Frontal cortex (tissue), 4 donors: ENCODE results near the gene ACOT9. TPM values are rescaled to one million over a fixed set of nuclear protein-coding genes. Genes with fewer than 3 reads are reported as not detected.
"Not testable (repeated sequence)": the region's sequence is repeated elsewhere in the genome, so short reads cannot be mapped to it uniquely, and the experiment has no call there.

Experiments
- DNase-seq, 2 donors: peaks; one replicate each; pipeline ENCODE4 v3.0.0; 2012; ENCODE audit warnings: low spot score in 2 of 2
- FAIRE-seq: peaks from 2 replicates; lab custom pipeline; 2012; peaks lifted over from hg19 to GRCh38; lab: Jason Lieb, UNC
- total RNA-seq: library from RNA; depleted of rRNA; stranded (reverse); fragments of >200 nt; gene quantifications from one replicate; pipeline ENCODE4 v1.2.3, GENCODE V29; 2014
- donor health status: control.
- donor health status: control.
- donor health status: control.

The ACOT9 gene
- total RNA-seq, 1 donor from 2014 or later: 22.0 TPM

- no peak for FAIRE-seq
Observed at GRCh38 chrX:23720117-23720677, 22.9 kb downstream of the ACOT9 start.

DNA sequence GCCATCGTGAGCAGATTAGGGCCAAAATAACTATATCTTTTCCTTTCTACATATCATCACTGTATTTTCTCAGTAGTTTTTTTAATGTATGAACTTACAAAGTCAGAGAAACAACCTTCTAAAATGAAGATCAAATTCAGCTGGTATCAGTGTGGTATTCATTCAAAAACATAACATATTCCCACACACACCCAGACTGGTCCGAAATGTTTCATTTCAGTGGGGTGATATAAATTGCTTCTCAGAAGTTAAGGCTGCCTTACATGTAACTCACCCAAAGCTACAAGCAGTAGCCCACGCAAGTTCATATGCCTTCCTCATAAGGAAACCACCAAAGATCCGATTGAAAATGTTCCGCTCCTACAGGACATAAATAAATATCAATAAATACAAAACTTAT lies 37.8 kb downstream of the ACOT9 start:
- no peak for FAIRE-seq
- DNase-seq: no peak

More at GRCh38 chrX:23720117-23720677, 22.9 kb downstream of the ACOT9 start:
- no peak for DNase-seq

DNA sequence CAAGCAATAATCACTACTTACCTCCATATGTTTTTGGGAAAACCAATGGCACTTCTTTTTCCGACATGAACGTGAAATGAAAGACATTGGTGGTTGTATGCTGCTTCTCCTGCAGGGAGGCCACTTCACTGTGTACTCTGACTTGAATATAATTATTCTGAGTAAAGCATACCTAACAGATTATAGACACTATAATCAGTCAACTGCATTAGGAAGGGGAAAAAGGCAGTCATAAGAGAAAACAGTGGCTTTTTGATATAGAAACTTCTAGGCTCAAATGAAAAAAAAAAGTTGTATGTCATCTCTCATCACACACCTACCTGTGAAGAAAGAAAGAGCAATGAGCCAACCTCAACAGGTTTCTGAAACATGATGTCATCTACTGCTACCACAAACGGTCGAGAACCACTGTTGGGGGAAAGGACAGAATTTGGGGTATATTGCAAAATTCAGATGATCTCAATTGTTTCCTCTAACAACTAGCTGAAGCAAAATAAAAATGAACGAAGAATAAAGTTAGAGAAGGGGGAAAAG lies 38.3 kb downstream of the ACOT9 start:
- FAIRE-seq (no peak), DNase-seq (no peak)

DNA sequence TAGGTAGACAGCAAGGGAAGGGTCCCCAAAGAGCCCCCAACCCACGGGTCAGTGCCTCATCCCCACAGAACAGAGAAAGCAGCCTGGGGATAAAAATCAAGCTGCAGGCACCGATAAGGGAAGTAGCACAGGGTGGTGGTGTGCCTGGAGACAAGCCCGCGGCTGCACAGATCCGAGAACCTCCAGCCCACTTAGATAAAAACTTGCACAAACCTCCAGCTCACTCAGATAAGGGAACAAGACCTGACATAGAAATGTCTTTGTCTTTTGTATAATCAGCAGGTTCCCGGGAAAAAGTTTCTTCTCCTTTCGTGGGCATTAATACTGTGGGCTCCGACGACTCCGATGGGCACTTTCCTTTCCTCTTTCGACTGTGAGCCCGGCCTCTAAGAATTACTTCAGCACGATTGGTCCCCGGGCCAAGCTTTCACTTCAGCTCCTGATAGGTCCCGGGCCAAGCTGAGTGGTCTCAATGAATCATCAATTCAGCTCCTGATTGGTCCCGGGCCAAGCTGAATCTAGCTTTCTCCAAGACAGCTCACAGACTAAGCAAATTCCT lies 43.4 kb downstream of the ACOT9 start:
- FAIRE-seq: no peak
- DNase-seq: peak in 1 of 2 donors; percentile 4

DNA sequence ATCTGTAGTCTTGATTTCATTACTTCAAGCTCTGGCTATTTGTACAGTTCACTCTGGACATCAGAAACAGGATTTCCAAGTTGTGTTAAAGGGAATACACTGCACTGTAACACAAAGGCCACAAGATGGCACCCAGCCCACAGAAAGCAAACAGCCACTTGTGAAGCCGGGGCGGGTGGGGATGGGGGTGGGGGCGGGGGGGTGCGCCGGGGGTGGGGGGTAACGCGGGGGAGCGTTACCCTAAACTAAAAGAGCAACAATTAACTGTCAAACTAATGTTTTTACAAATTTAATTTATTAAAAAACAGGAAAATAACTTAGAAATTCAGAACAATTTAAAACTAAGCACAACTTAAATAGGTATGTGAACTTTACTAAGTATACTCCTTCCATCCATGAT lies 48.5 kb downstream of the ACOT9 start:
- no peak for FAIRE-seq
- peak; percentile 37 to 46 for DNase-seq

DNA sequence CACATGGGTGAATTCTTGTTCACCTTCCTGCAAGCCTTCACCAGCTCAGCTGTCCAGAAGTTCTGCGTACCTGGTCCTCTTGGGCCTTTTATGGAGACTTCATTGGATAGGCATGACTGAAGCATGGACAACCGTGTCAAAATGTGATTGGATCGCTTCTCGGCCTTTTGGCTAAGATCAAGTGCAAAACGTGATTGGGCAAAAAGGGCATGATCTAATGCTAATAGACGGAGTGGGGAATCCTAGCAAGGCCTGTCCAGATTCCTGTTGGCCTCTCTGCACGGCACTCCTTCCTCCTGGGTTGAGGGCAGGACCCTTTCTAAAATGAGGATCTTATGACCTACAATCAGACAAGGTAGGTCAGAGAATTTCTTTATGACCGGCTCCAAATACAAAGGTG lies 50.9 kb downstream of the ACOT9 start:
- FAIRE-seq (no peak), DNase-seq (no peak)

DNA sequence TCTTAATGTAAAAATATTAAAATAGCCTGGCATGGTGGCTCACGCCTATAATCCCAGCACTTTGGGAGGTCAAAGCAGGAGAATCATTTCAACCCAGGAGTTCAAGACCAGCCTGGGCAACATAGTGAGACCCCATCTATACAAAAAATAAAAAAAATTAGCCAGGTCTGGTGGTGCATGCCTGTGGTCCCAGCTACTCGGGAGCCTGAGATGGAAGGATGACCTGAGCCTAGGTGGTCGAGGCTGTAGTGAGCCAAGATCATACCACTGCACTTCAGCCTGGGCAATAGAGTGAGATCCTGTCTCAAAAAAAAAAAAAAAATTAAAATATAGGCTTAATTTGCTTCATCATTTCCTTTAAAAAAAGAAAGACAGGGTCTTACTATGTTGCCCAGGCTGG lies 66.6 kb downstream of the ACOT9 start:
- DNase-seq, FAIRE-seq: not testable (repeated sequence)

DNA sequence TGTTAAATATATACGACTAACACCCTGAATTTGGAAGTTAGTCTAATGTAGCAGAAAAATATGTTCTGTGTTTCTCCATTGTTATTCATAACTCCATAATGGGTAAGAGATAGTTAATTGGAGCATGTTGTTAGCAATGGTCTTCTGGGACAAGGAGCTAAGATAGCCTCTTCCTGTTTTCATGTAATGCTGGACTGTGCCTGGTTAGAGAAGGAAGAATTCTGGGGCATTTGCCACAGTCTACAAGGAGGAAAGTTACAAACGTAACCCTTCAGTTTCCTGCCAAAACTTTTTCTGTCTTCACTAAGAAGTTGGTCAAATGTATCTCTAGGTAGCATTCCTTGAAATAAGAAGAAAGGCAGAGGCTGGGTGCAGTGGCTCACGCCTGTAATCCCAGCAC lies 70.0 kb downstream of the ACOT9 start:
- no peak for FAIRE-seq
- DNase-seq: no peak

- FAIRE-seq (no peak), DNase-seq (no peak)
Observed at GRCh38 chrX:23670528-23670927, 72.5 kb downstream of the ACOT9 start.

DNA sequence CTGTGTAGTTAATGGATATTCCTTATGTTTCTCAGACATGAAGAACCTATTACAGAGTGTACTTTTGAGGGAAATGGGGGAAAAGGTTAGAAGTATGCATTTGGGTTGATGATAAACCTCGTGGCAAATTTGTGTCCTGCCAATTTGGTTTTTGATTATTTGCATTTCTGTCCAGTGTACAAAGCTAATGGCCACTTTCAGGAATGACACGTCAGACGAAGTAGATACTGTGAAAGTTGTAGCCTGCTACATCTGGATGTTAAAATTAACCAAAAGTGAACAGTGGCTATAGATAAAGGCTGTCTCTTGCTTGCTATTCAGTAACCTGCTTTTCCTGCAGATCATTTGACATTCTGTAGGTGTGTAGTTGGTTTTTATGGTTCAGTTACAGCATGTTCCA lies 74.7 kb downstream of the ACOT9 start:
- no peak for DNase-seq
- no peak for FAIRE-seq

DNA sequence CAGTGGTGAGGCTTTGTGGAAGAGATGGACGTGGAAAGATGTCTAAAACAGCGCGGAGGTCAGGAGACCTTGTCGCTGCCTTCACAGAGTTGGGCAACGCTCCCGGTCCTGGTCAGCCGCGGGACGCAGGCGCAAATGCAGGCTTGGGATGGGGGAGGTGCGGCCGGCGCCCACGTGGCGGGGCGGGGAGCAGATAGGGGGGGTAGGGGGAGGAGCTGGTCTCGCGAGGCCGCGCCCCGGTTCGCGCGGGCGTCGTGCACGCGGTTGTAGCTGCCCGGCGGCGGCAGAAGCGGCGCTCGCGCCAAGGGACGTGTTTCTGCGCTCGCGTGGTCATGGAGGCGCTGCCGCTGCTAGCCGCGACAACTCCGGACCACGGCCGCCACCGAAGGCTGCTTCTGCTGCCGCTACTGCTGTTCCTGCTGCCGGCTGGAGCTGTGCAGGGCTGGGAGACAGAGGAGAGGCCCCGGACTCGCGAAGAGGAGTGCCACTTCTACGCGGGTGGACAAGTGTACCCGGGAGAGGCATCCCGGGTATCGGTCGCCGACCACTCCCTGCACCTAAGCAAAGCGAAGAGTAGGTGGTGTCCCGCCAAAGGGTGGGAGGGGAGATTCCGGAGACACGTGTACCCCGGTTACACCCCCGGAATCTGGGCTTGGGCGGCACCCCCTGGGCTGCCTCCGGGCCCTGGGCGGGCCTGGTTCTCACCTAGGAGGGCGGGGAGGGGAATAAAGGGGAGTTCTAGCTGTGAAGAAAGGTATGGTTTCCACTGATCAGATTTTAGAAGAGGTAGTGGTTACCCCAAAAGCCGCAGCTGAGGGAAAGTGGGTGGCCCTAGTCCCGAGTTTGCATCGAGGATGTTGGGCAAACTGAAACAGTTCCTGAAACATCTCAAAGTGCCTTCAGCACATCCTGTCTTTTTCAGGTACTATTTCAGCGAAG lies 75.6 kb downstream of the ACOT9 start, which contains the start of gene PRDX4:
Gene PRDX4, plus strand, starts transcription at position 255 of the 939 bp plus-strand sequence. Its CDS starts 78 bp downstream, at position 333.
- DNase-seq: peak; percentile 77 to 81
- no peak for FAIRE-seq

GRCh38 chrX:23666282-23666681 lies 76.8 kb downstream of the ACOT9 start:
- DNase-seq (no peak), FAIRE-seq (no peak)

GRCh38 chrX:23664496-23664895 lies 78.6 kb downstream of the ACOT9 start:
- no peak for DNase-seq
- FAIRE-seq: no peak

GRCh38 chrX:23662853-23663252 lies 80.2 kb downstream of the ACOT9 start:
- FAIRE-seq: no peak
- no peak for DNase-seq

DNA sequence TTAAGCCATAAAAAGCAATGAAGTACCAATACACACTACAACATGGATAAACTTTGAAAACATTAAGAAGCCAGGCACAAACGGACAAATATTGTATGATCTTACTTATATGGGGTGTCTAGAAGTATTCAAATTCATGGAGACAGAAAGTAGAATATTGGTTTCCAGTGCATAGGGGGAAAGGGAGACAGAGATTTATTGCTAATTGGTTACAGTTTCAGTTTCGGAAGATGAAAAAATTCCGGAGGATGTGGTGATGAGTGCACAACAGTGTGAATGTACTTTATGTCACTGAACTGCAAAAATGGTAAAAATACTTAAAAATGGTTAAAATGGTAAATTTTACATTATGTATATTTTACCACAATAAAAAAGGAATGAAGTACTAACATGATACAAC lies 80.9 kb downstream of the ACOT9 start:
- no peak for DNase-seq
- FAIRE-seq: no peak

GRCh38 chrX:23661671-23662070 lies 81.4 kb downstream of the ACOT9 start:
- no peak for DNase-seq
- no peak for FAIRE-seq

DNA sequence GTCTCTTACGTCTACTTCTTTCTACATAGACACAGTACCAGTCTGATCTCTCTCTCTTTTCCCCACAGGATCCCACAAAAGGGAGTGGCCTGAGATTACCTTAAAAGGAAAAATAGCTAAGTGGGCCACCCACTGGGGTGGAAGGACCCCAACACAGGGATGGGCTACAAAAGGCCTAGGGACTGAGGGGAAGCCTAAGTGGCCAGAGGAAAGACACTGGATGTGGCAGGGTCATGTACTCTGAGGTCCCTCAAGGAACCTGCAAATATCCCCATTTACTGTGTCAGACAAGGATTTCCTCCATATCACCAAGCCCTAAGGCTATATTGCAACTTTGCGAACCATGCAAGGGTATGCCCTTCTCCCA lies 82.3 kb downstream of the ACOT9 start:
- FAIRE-seq (no peak), DNase-seq (no peak)

DNA sequence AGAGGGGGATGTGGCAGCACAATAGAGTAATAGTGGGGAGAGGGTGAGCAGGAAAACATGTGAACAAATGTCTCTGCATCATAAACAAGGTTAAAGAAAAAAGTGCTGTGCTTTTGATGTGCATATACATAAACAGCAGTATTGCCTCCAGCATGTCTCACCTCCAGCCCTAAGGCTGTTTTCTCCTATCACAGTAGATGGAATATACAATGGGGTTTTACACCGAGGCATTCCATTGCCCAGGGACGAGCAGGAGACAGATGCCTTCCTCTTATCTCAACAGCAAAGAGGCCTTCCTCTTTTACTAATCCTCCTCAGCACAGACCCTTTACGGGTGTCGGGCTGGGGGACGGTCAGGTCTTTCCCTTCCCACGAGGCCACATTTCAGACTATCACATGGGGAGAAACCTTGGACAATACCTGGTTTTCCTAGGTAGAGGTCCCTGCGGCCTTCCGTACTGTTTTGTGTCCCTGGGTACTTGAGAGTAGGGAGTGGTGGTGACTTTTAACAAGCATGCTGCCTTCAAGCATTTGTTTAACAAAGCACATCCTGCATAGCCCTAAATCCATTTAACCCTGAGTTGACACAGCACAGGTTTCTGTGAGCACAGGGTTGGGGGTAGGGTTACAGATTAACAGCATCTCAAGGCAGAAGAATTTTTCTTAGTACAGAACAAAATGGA lies 82.9 kb downstream of the ACOT9 start:
- not testable (repeated sequence) for DNase-seq, FAIRE-seq

- FAIRE-seq (no peak), DNase-seq (no peak)
Observed at GRCh38 chrX:23659339-23659738, 83.7 kb downstream of the ACOT9 start.

GRCh38 chrX:23656684-23657083 lies 86.4 kb downstream of the ACOT9 start:
- no peak for DNase-seq
- no peak for FAIRE-seq
